ENCODE data around the gene AUTS2. TPM values are rescaled to one million over a fixed set of nuclear protein-coding genes. Genes with fewer than 3 reads are reported as not detected.
A peak's percentile ranks its signal among the peaks of the same experiment; 100 is the strongest.

AUTS2 gene
- total and polyA plus RNA-seq, 4 experiments from 2014 or later = 3.4 to 35.2 (median 25.5) TPM

DNA sequence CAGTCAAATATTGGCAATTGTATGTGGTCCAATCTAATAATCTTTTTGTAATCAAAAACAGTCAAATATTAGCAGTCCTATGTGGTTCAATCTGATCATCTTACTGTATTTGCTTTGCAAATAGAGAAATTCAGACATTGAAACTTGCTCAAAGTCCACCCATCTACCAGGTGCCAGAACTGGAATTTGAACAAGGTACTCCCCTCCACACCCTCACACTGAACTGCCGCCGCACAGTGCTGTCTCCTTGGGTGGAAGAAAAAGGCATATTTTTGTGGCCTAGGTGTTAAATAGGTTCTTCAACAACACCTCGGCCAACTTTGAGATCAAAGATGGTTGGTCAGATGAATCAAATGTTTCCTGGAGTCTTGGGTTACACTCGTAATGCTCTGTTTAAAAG lies 989.5 kb downstream of the AUTS2 start:
- Histone ChIP-seq H3K27ac (ENCODE audit: low read depth, low read length) (no peak overlapping the region), H3K36me3 (ENCODE audit: insufficient read depth, low read length) (no peaks in the 10 kb centered on the region), H3K4me1 (ENCODE audit: insufficient read depth, low read length) (no peaks in the 10 kb centered on the region), H3K9me3 (ENCODE audit: control insufficient read depth in 1 of 2, low read length in 2 of 2) (no peaks in the 10 kb centered on the region), H3K27me3 (ENCODE audit: insufficient read depth, low read length) (no peaks in the 10 kb centered on the region), H3K4me3 (ENCODE audit: low read length in 2 of 2) (no peak overlapping the region)
- H3K36me3 Mint-ChIP-seq = no peaks in the 10 kb centered on the region
- peaks cover 0 to 3% (median under 1%) of the 10 kb centered on the region in 4 donors for H3K4me1 Mint-ChIP-seq
- DNase-seq = no peak
- intact Hi-C loops (cut with micrococcal nuclease) = no loop called here
- no peak overlapping the region for H3K27ac Mint-ChIP-seq
- H3K4me3 Mint-ChIP-seq = no peak overlapping the region
- peaks cover 0 to 4% (median 0%) of the 10 kb centered on the region in 8 donors for H3K9me3 Mint-ChIP-seq
- CTCF ChIA-PET (ENCODE audit: partially characterized antibody) = no interaction called here
- no peaks in the 10 kb centered on the region for H3K27me3 Mint-ChIP-seq
- POLR2A ChIA-PET (ENCODE audit: partially characterized antibody) = interaction anchor here (0.6 kb wide), 1 partner anchor 111 kb away, joined by 3 read pairs; no protein-coding TSS in a partner anchor

DNA sequence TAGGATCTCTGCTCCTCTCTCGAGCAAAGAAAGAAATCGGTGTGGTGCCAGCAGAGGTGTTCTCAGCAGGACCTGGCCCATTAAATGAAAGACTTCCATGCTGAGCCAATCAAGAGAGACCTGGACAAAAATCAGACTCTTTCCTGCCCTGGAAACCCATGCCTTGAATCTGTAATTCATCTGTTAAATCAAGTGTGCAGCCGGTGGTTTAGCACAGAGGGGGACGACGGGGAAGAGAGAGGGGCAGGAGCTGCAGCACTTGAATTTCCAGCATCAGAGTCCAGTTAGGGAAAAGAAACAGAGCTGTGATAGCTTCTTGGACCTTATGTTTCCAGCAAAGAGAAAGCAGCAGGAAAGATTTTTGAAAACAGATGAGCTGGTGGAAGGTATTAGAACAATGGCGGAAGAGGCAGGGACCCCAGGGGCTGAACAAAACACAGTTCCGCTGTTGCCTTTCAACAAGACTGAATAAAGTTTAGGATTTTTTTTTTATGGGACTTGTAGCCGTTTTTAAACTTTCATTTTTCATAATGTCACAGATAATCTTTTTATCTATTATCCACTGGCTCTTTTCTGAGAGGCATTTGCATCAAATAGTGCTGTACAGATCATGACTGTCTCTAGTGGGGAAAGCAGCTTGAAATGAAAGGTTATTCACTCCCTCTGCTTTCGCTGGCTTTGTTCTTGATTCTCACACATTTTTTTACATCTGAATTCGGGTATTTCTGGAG lies 990.1 kb downstream of the AUTS2 start:
- Mint-ChIP-seq H3K36me3 (no peaks in the 10 kb centered on the region), H3K27me3 (peaks cover 0 to under 1% of the 10 kb centered on the region in 2 donors), H3K27ac (peak overlapping the region in 1 of 7 donors; percentile 29), H3K9me3 (peaks cover 0 to 4% (median 0%) of the 10 kb centered on the region in 8 donors), H3K4me3 (no peak overlapping the region), H3K4me1 (peaks cover 0 to 3% (median under 1%) of the 10 kb centered on the region in 4 donors)
- intact Hi-C loops (cut with micrococcal nuclease) = no loop called here
- no peaks in the 10 kb centered on the region for H3K36me3 ChIP-seq (ENCODE audit: insufficient read depth, low read length)
- ChIA-PET CTCF (ENCODE audit: partially characterized antibody) (no interaction called here), POLR2A (ENCODE audit: partially characterized antibody) (no interaction called here)
- no peak for DNase-seq
- no peaks in the 10 kb centered on the region for H3K9me3 ChIP-seq (ENCODE audit: control insufficient read depth in 1 of 2, low read length in 2 of 2)
- H3K27me3 ChIP-seq (ENCODE audit: insufficient read depth, low read length) = no peaks in the 10 kb centered on the region
- no peak overlapping the region for H3K27ac ChIP-seq (ENCODE audit: low read depth, low read length)
- H3K4me1 ChIP-seq (ENCODE audit: insufficient read depth, low read length) = no peaks in the 10 kb centered on the region
- H3K4me3 ChIP-seq (ENCODE audit: low read length in 2 of 2) = no peak overlapping the region

DNA sequence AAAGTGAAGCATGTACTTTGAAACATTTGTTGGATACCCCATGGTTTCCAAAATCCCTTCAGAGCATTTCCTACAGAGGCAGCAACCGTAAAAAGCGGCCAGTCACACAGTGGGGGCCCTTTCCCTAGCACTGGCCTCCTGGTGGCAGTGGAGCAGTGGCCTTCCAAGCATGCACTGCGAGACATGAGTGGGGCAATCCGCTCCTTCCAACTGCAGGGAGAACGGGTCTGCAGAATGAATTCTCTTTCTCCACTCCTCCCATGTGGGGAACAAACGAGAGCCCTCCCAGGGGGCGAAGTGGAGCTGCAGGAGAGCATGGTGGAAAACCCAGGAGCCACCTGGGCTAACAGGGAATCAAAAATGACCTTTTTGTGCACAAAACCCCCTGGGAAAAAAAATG lies 990.7 kb downstream of the AUTS2 start:
- Histone ChIP-seq H3K27me3 (ENCODE audit: insufficient read depth, low read length) (no peaks in the 10 kb centered on the region), H3K4me1 (ENCODE audit: insufficient read depth, low read length) (no peaks in the 10 kb centered on the region), H3K4me3 (ENCODE audit: low read length in 2 of 2) (no peak overlapping the region), H3K9me3 (ENCODE audit: control insufficient read depth in 1 of 2, low read length in 2 of 2) (no peaks in the 10 kb centered on the region), H3K27ac (ENCODE audit: low read depth, low read length) (no peak overlapping the region), H3K36me3 (ENCODE audit: insufficient read depth, low read length) (no peaks in the 10 kb centered on the region)
- Mint-ChIP-seq H3K4me3 (no peak overlapping the region), H3K9me3 (peaks cover 0 to 4% (median 0%) of the 10 kb centered on the region in 8 donors), H3K36me3 (no peaks in the 10 kb centered on the region), H3K27ac (no peak overlapping the region), H3K4me1 (peaks cover 0 to 3% (median under 1%) of the 10 kb centered on the region in 4 donors), H3K27me3 (peaks cover 0 to 5% of the 10 kb centered on the region in 2 donors)
- intact Hi-C loops (cut with micrococcal nuclease) = no loop called here
- no peak for DNase-seq
- ChIA-PET POLR2A (ENCODE audit: partially characterized antibody) (no interaction called here), CTCF (ENCODE audit: partially characterized antibody) (no interaction called here)

DNA sequence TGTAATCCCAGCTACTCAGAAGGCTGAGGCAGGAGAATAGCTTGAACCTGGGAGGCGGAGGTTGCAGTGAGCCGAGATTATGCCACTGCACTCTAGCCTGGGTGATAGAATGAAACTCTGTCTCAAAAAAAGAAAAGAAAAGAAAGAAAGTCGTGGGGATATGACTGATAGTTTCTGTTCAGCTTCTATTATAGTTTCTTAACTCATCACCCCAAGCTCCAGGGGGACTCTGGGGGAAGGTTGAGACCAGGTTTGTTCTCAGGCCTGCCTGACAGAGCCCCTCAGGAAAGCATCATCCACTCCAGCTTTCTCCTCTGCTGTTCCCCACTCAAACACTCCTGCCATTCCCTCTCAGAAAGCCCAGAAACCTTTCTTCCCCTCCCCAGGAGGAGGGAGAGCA lies 991.3 kb downstream of the AUTS2 start:
- no peaks in the 10 kb centered on the region for H3K27me3 ChIP-seq (ENCODE audit: insufficient read depth, low read length)
- ChIA-PET CTCF (ENCODE audit: partially characterized antibody) (no interaction called here), POLR2A (ENCODE audit: partially characterized antibody) (no interaction called here)
- intact Hi-C loops (cut with micrococcal nuclease) = no loop called here
- H3K36me3 ChIP-seq (ENCODE audit: insufficient read depth, low read length) = no peaks in the 10 kb centered on the region
- Mint-ChIP-seq H3K4me1 (peaks cover 2 to 3% (median 3%) of the 10 kb centered on the region in 4 donors), H3K9me3 (peaks cover 0 to 4% (median 0%) of the 10 kb centered on the region in 8 donors), H3K27ac (no peak overlapping the region), H3K36me3 (no peaks in the 10 kb centered on the region), H3K4me3 (no peak overlapping the region), H3K27me3 (peaks cover 0 to 7% of the 10 kb centered on the region in 2 donors)
- H3K27ac ChIP-seq (ENCODE audit: low read depth, low read length) = no peak overlapping the region
- H3K4me1 ChIP-seq (ENCODE audit: insufficient read depth, low read length) = no peaks in the 10 kb centered on the region
- DNase-seq = no peak
- H3K9me3 ChIP-seq (ENCODE audit: control insufficient read depth in 1 of 2, low read length in 2 of 2) = no peaks in the 10 kb centered on the region
- H3K4me3 ChIP-seq (ENCODE audit: low read length in 2 of 2) = no peak overlapping the region

DNA sequence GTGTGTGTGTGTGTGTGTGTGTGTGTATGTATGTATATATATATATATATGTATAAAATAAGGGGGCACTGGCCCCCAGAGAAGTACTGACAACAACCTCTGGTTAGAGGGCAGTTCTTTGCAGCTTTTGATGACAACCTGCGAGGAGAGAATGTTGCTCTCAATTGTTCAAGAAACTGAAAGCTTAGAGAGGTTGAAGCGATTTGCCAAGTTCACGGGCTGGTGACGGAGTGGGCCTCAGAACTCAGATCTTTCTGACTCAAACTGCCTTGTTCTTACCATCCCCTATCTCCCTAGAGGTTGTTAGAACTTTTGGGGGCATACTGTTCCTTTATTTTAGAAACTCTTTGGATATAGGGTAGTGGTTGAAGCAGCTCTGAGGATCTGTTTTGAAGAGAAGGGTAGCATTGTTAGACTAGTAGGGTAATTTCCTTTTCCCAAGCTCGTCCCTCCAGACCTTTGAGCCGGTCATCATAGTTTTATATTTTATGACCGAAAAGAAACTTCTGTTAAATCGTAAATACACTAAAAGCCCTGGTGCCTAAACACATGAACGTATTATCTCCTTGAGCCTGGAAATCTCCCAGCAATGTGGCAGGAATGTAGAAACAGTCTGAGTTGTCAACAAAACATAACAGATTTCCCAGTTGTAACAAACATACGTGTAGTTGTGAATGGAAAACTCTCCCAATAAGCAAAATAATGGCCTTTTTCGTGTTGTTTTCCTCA lies 992.0 kb downstream of the AUTS2 start:
- Mint-ChIP-seq H3K4me3 (no peak overlapping the region), H3K27ac (no peak overlapping the region), H3K4me1 (peaks cover 2 to 5% (median 4%) of the 10 kb centered on the region in 4 donors), H3K36me3 (no peaks in the 10 kb centered on the region), H3K27me3 (peaks cover under 1 to 8% of the 10 kb centered on the region in 2 donors), H3K9me3 (peaks cover 0 to 4% (median 0%) of the 10 kb centered on the region in 8 donors)
- Histone ChIP-seq H3K27me3 (ENCODE audit: insufficient read depth, low read length) (no peaks in the 10 kb centered on the region), H3K4me3 (ENCODE audit: low read length in 2 of 2) (no peak overlapping the region), H3K4me1 (ENCODE audit: insufficient read depth, low read length) (no peaks in the 10 kb centered on the region), H3K36me3 (ENCODE audit: insufficient read depth, low read length) (no peaks in the 10 kb centered on the region), H3K9me3 (ENCODE audit: control insufficient read depth in 1 of 2, low read length in 2 of 2) (no peaks in the 10 kb centered on the region), H3K27ac (ENCODE audit: low read depth, low read length) (no peak overlapping the region)
- ChIA-PET CTCF (ENCODE audit: partially characterized antibody) (no interaction called here), POLR2A (ENCODE audit: partially characterized antibody) (no interaction called here)
- no peak for DNase-seq
- intact Hi-C loops (cut with micrococcal nuclease) = loop anchor here (10.0 kb wide), 1 partner anchor 105 kb away; no protein-coding TSS in a partner anchor

DNA sequence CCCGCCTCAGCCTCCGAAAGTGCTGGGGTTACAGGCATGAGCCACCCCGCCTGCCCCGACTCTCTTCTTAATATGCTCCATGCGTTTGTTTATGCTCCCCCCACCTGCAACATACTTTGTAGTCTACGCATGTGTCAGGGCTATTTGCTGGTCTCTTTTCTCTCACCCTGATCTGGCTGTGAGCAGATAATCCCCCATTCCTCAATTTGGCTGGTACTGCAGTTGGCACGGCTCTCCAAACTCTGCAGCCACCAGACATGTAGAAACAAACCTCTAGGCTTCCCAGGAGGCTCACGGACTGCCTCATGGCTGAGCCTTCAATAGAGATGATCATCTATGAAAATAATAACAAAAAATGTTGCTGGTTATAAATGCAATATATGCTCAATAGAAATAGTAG lies 993.4 kb downstream of the AUTS2 start:
- H3K9me3 Mint-ChIP-seq = peaks cover 0 to 4% (median 0%) of the 10 kb centered on the region in 8 donors
- peak overlapping the region in 1 of 7 donors; percentile 26 for H3K27ac Mint-ChIP-seq
- H3K4me3 Mint-ChIP-seq = no peak overlapping the region
- peaks cover 3 to 7% (median 6%) of the 10 kb centered on the region in 4 donors for H3K4me1 Mint-ChIP-seq
- no peak for DNase-seq
- H3K9me3 ChIP-seq (ENCODE audit: control insufficient read depth in 1 of 2, low read length in 2 of 2) = no peaks in the 10 kb centered on the region
- CTCF ChIA-PET (ENCODE audit: partially characterized antibody) = no interaction called here
- H3K36me3 ChIP-seq (ENCODE audit: insufficient read depth, low read length) = no peaks in the 10 kb centered on the region
- H3K4me3 ChIP-seq (ENCODE audit: low read length in 2 of 2) = no peak overlapping the region
- H3K27me3 Mint-ChIP-seq = peaks cover 7 to 11% of the 10 kb centered on the region in 2 donors
- intact Hi-C loops (cut with micrococcal nuclease) = loop anchor here (10.0 kb wide), 1 partner anchor 103 kb away; no protein-coding TSS in a partner anchor
- POLR2A ChIA-PET (ENCODE audit: partially characterized antibody) = no interaction called here
- H3K36me3 Mint-ChIP-seq = no peaks in the 10 kb centered on the region
- H3K27ac ChIP-seq (ENCODE audit: low read depth, low read length) = no peak overlapping the region
- H3K4me1 ChIP-seq (ENCODE audit: insufficient read depth, low read length) = peaks cover 5% of the 10 kb centered on the region
- H3K27me3 ChIP-seq (ENCODE audit: insufficient read depth, low read length) = no peaks in the 10 kb centered on the region

DNA sequence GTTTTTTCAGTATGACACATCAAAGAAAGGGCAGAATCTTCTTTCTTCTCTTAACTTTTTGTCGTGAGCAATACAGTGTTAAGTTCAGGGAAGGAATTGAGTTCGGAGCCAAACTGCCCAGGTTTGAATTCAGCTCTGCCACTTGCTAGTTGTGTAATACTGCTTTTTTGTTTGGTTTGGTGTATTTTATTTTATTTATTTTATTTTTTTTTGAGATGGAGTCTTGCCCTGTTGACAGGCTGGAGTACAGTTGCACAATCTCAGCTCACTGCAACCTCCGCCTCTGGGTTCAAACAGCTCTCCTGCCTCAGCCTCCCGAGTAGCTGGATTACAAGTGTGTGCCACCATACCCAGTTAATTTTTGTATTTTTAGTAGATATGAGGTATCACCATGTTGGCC lies 993.9 kb downstream of the AUTS2 start:
- CTCF ChIA-PET (ENCODE audit: partially characterized antibody) = no interaction called here
- no peaks in the 10 kb centered on the region for H3K36me3 ChIP-seq (ENCODE audit: insufficient read depth, low read length)
- H3K9me3 Mint-ChIP-seq = peaks cover 0 to 4% (median 0%) of the 10 kb centered on the region in 8 donors
- no peak overlapping the region for H3K4me3 Mint-ChIP-seq
- H3K27me3 ChIP-seq (ENCODE audit: insufficient read depth, low read length) = no peaks in the 10 kb centered on the region
- no peak overlapping the region for H3K4me3 ChIP-seq (ENCODE audit: low read length in 2 of 2)
- H3K4me1 Mint-ChIP-seq = peaks cover 3 to 9% (median 7%) of the 10 kb centered on the region in 4 donors
- DNase-seq = no peak
- POLR2A ChIA-PET (ENCODE audit: partially characterized antibody) = no interaction called here
- H3K4me1 ChIP-seq (ENCODE audit: insufficient read depth, low read length) = peaks cover 5% of the 10 kb centered on the region
- peaks cover 9 to 13% of the 10 kb centered on the region in 2 donors for H3K27me3 Mint-ChIP-seq
- H3K9me3 ChIP-seq (ENCODE audit: control insufficient read depth in 1 of 2, low read length in 2 of 2) = no peaks in the 10 kb centered on the region
- no peak overlapping the region for H3K27ac ChIP-seq (ENCODE audit: low read depth, low read length)
- H3K27ac Mint-ChIP-seq = no peak overlapping the region
- no peaks in the 10 kb centered on the region for H3K36me3 Mint-ChIP-seq
- intact Hi-C loops (cut with micrococcal nuclease) = loop anchor here (10.0 kb wide), 1 partner anchor 103 kb away; no protein-coding TSS in a partner anchor

Data from CD4-positive, alpha-beta memory T cell (primary cell).